Thymus (tissue), 11 donors: ENCODE results near the gene RENBP. TPM values are rescaled to one million over a fixed set of nuclear protein-coding genes. Genes with fewer than 3 reads are reported as not detected.

Experiments
- DNase-seq, 9 donors: peaks; one replicate each; pipeline ENCODE4 v3.0.0-alpha.2; 2013; ENCODE audit warnings: low spot score in 9 of 9, low read depth in 6 of 9, missing footprints in 1 of 9
- H3K27ac ChIP-seq, 2 donors: one replicate each; pipeline ENCODE4 v1.5.1; 2013; ENCODE audit warnings: control low read depth in 1 of 2, low read depth in 1 of 2, low read length in 1 of 2, mild to moderate bottlenecking in 1 of 2, moderate library complexity in 1 of 2
- H3K27me3 ChIP-seq, 2 donors: one replicate each; pipeline ENCODE4 v1.5.1; 2013; ENCODE audit warnings: low read length in 1 of 2; ENCODE audit not compliant: control insufficient read depth in 2 of 2, insufficient read depth in 1 of 2
- H3K36me3 ChIP-seq, 2 donors: one replicate each; pipeline ENCODE4 v1.5.1; 2013; ENCODE audit warnings: low read length in 1 of 2, mild to moderate bottlenecking in 1 of 2, moderate library complexity in 1 of 2; ENCODE audit not compliant: control insufficient read depth in 2 of 2, insufficient read depth in 2 of 2
- H3K4me1 ChIP-seq, 2 donors: one replicate each; pipeline ENCODE4 v1.5.1; 2013; ENCODE audit warnings: low read length in 2 of 2; ENCODE audit not compliant: control insufficient read depth in 2 of 2, insufficient read depth in 2 of 2
- H3K4me3 ChIP-seq, 2 donors: one replicate each; pipeline ENCODE4 v1.5.1; 2013; ENCODE audit warnings: low read length in 2 of 2, control low read depth in 1 of 2, mild to moderate bottlenecking in 1 of 2
- H3K9me3 ChIP-seq, 2 donors: one replicate each; pipeline ENCODE4 v1.5.1; 2013; ENCODE audit warnings: low read length in 1 of 2, mild to moderate bottlenecking in 1 of 2; ENCODE audit not compliant: control insufficient read depth in 2 of 2, insufficient read depth in 1 of 2
- WGBS: extraction: QIAGEN DNeasy Blood & Tissue Kit; methylation state at CpG from one replicate; pipeline ENCODE4 v1.1.7; 2013; 5-methylcytosine and 5-hydroxymethylcytosine counted together
- polyA plus RNA-seq: library from polyadenylated mRNA; stranded (reverse); fragments of 200-250 nt; gene quantifications from one replicate; pipeline ENCODE4 v1.2.3, GENCODE V29; 2013
- total RNA-seq: library from RNA; stranded (reverse); fragments of 120-200 nt; gene quantifications from one replicate; pipeline ENCODE4 v1.2.4, GENCODE V29; 2013
- donor health status: healthy.

The RENBP gene
- total and polyA plus RNA-seq, 2 donors, result 9.3 to 18.3 TPM

- DNase-seq, result no peak
- Histone ChIP-seq H3K36me3 (peaks cover 85 to 96% of the 10 kb centered on the region in 2 donors), H3K4me3 (no peak overlapping the region), H3K9me3 (no peaks in the 10 kb centered on the region), H3K4me1 (peaks cover 8 to 14% of the 10 kb centered on the region in 2 donors), H3K27ac (no peak overlapping the region), H3K27me3 (no peaks in the 10 kb centered on the region)
- WGBS, result 98% methylated on average over 22 of the region's 22 CpGs
Observed at GRCh38 chrX:153960786-153961185, 16.3 kb upstream of the RENBP start.

- Histone ChIP-seq H3K4me3 (no peak overlapping the region), H3K27ac (no peak overlapping the region), H3K36me3 (peaks cover 93 to 99% of the 10 kb centered on the region in 2 donors), H3K27me3 (no peaks in the 10 kb centered on the region), H3K9me3 (no peaks in the 10 kb centered on the region), H3K4me1 (peaks cover under 1 to 6% of the 10 kb centered on the region in 2 donors)
- WGBS, result over 99% methylated on average over 16 of the region's 16 CpGs
- no peak for DNase-seq
Observed at GRCh38 chrX:153960077-153960476, 15.6 kb upstream of the RENBP start.

GRCh38 chrX:153959649-153960048 lies 15.2 kb upstream of the RENBP start:
- DNase-seq, result no peak
- H3K27ac ChIP-seq, result no peak overlapping the region
- H3K4me1 ChIP-seq, result peaks cover 0 to 2% of the 10 kb centered on the region in 2 donors
- H3K9me3 ChIP-seq, result no peaks in the 10 kb centered on the region
- H3K36me3 ChIP-seq, result peaks cover 95 to 99% of the 10 kb centered on the region in 2 donors
- WGBS, result 98% methylated on average over 15 of the region's 15 CpGs
- no peak overlapping the region for H3K4me3 ChIP-seq
- H3K27me3 ChIP-seq, result no peaks in the 10 kb centered on the region

GRCh38 chrX:153958605-153959004 lies 14.2 kb upstream of the RENBP start:
- WGBS, result 98% methylated on average over 14 of the region's 14 CpGs
- H3K9me3 ChIP-seq, result no peaks in the 10 kb centered on the region
- no peaks in the 10 kb centered on the region for H3K4me1 ChIP-seq
- peaks cover 96 to 99% of the 10 kb centered on the region in 2 donors for H3K36me3 ChIP-seq
- H3K4me3 ChIP-seq, result no peak overlapping the region
- no peaks in the 10 kb centered on the region for H3K27me3 ChIP-seq
- DNase-seq, result no peak
- no peak overlapping the region for H3K27ac ChIP-seq

- Histone ChIP-seq H3K4me1 (peaks cover 0 to 5% of the 10 kb centered on the region in 2 donors), H3K9me3 (no peaks in the 10 kb centered on the region), H3K36me3 (peaks cover 92 to 98% of the 10 kb centered on the region in 2 donors), H3K27ac (no peak overlapping the region), H3K4me3 (no peak overlapping the region), H3K27me3 (no peaks in the 10 kb centered on the region)
- DNase-seq, result no peak
- WGBS, result 93% methylated on average over 17 of the region's 17 CpGs
Observed at GRCh38 chrX:153957224-153957623, 12.8 kb upstream of the RENBP start.

- 97% methylated on average over 35 of the region's 35 CpGs for WGBS
- peaks cover 92 to 98% of the 10 kb centered on the region in 2 donors for H3K36me3 ChIP-seq
- H3K9me3 ChIP-seq, result no peaks in the 10 kb centered on the region
- H3K4me1 ChIP-seq, result peaks cover 0 to 5% of the 10 kb centered on the region in 2 donors
- no peaks in the 10 kb centered on the region for H3K27me3 ChIP-seq
- no peak overlapping the region for H3K4me3 ChIP-seq
- no peak overlapping the region for H3K27ac ChIP-seq
- DNase-seq, result no peak
Observed at GRCh38 chrX:153956044-153956907, 11.8 kb upstream of the RENBP start.

- 94% methylated on average over 12 of the region's 12 CpGs for WGBS
Observed at GRCh38 chrX:153955228-153955732, 10.8 kb upstream of the RENBP start.

GRCh38 chrX:153954558-153955227 lies 10.2 kb upstream of the RENBP start:
- H3K27ac ChIP-seq, result no peak overlapping the region
- H3K36me3 ChIP-seq, result peaks cover 93 to 99% of the 10 kb centered on the region in 2 donors
- no peaks in the 10 kb centered on the region for H3K9me3 ChIP-seq
- WGBS, result 98% methylated on average over 44 of the region's 44 CpGs
- DNase-seq, result no peak
- peaks cover 0 to 9% of the 10 kb centered on the region in 2 donors for H3K4me1 ChIP-seq
- H3K27me3 ChIP-seq, result no peaks in the 10 kb centered on the region
- no peak overlapping the region for H3K4me3 ChIP-seq

More at GRCh38 chrX:153955228-153955732, 10.8 kb upstream of the RENBP start:
- no peak overlapping the region for H3K27ac ChIP-seq
- peaks cover 93 to 99% of the 10 kb centered on the region in 2 donors for H3K36me3 ChIP-seq
- no peak overlapping the region for H3K4me3 ChIP-seq
- no peaks in the 10 kb centered on the region for H3K9me3 ChIP-seq
- DNase-seq, result no peak
- no peaks in the 10 kb centered on the region for H3K27me3 ChIP-seq
- peaks cover 0 to 5% of the 10 kb centered on the region in 2 donors for H3K4me1 ChIP-seq
